GM12801 (cell line): Measurements from ENCODE around the gene FKRP.

ENCODE experiments used
- TF ChIP-seq, protein P1 (sequence below): IDR thresholded peaks from one replicate; pipeline ENCODE4 v1.5.1; 2011; ENCODE audit warnings: control low read depth; ENCODE audit not compliant: insufficient read length; ENCODE audit errors: extremely low read depth

Gene FKRP

DNA sequence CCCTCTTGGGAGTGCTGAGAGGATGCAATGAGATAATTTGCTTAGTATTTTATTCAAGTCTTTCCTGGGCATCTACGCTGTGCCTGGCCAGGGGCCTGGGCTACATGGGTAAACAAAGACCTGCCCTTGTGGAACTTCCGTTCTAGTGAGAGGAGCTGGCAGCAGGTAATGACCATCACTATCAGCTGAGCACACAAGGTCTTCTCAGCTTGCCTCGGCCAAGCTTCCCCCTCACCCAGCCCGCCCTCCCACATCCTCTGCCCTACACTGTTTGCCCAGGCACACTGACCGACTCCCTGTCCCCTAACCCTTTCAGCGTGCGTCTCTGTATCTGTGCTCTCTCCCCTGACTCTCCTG, 8.6 kb upstream of the FKRP start:
- TF ChIP-seq, protein P1, sequence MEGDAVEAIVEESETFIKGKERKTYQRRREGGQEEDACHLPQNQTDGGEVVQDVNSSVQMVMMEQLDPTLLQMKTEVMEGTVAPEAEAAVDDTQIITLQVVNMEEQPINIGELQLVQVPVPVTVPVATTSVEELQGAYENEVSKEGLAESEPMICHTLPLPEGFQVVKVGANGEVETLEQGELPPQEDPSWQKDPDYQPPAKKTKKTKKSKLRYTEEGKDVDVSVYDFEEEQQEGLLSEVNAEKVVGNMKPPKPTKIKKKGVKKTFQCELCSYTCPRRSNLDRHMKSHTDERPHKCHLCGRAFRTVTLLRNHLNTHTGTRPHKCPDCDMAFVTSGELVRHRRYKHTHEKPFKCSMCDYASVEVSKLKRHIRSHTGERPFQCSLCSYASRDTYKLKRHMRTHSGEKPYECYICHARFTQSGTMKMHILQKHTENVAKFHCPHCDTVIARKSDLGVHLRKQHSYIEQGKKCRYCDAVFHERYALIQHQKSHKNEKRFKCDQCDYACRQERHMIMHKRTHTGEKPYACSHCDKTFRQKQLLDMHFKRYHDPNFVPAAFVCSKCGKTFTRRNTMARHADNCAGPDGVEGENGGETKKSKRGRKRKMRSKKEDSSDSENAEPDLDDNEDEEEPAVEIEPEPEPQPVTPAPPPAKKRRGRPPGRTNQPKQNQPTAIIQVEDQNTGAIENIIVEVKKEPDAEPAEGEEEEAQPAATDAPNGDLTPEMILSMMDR, result no peak

GRCh38 chr19:46737761-46738171, 8.1 kb upstream of the FKRP start:
- TF ChIP-seq, protein P1, result no peak

GRCh38 chr19:46739290-46739771, 6.5 kb upstream of the FKRP start:
- TF ChIP-seq, protein P1, result no peak

DNA sequence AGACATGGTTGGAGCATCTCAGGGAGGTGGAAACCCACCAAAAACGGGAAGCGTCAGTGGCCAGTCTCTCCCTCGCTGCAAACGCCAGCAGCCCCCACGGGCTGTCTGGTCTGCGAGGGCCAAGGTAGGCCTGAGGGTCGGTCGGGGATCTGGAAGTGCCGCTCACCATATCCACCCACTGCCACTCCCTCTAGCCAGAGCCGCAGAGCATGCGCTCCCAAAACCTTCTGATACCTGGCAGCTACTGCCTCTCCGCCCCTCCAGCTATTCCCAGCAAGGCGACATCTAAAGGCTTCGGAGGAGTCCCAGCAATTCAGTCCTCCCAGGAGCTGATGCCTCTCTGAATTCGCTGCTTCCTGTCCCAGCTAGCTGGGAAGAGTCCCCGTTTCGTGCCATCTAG, 4.4 kb upstream of the FKRP start:
- TF ChIP-seq, protein P1, result no peak

GRCh38 chr19:46742926-46743480, 2.9 kb upstream of the FKRP start:
- TF ChIP-seq, protein P1, result no peak

GRCh38 chr19:46744005-46744691, 1.7 kb upstream of the FKRP start:
- TF ChIP-seq, protein P1, result no peak

- TF ChIP-seq, protein P1, result no peak
Observed at GRCh38 chr19:46745030-46745429, 827 bp upstream of the FKRP start.
